OCI-LY7 (cell line): ENCODE measurements around the gene KRTAP5-2. TPM values are rescaled to one million over a fixed set of nuclear protein-coding genes. Genes with fewer than 3 reads are reported as not detected.
"Not testable (repeated sequence)": the region's sequence is repeated elsewhere in the genome, so short reads cannot be mapped to it uniquely, and the experiment has no call there.

Source experiments
- BruUV-seq: library from RNA; stranded (reverse); fragments of 400-500 nt; replicated peaks from 2 replicates; lab custom pipeline; 2021; lab: Mats Ljungman, UMichigan
- CTCF ChIA-PET: fragments of 300-600 bp; sonication (Branson Sonifier 250); formaldehyde crosslinking; loops from one replicate; lab custom pipeline; 2022; ENCODE audit warnings: antibody characterized with exemption; ENCODE audit not compliant: unreplicated experiment; lab: Charles Lee
- POLR2A ChIA-PET: fragments of 300-600 bp; sonication (Branson Sonifier 250); formaldehyde crosslinking; loops from one replicate; lab custom pipeline; 2022; ENCODE audit warnings: antibody characterized with exemption; lab: Charles Lee
- DNase-seq: peaks from one replicate; pipeline ENCODE4 v3.0.0-alpha.2; 2015; ENCODE audit warnings: low spot score
- H2AFZ ChIP-seq: fragments of 200-600 bp; sonication (generic), shearing (Covaris generic); 2 replicates; pipeline ENCODE4 v1.6.1; 2014; ENCODE audit warnings: mild to moderate bottlenecking, antibody characterized with exemption, low read length, moderate library complexity
- H3K27ac ChIP-seq: fragments of 200-600 bp; sonication (generic); 2 replicates; pipeline ENCODE4 v1.5.1; 2014; ENCODE audit warnings: mixed run types, low read depth, mild to moderate bottlenecking, moderate library complexity, low read length, inconsistent platforms; ENCODE audit not compliant: poor library complexity, severe bottlenecking
- H3K36me3 ChIP-seq: fragments of 200-600 bp; sonication (generic); 2 replicates; pipeline ENCODE4 v1.6.1; 2014; ENCODE audit warnings: mild to moderate bottlenecking, antibody characterized with exemption, low read length, moderate library complexity, mixed read lengths; ENCODE audit not compliant: insufficient read depth
- H3K4me1 ChIP-seq: fragments of 200-600 bp; sonication (generic); 2 replicates; pipeline ENCODE4 v1.5.1; 2014; ENCODE audit warnings: mild to moderate bottlenecking, low read length; ENCODE audit not compliant: insufficient read depth, poor library complexity, severe bottlenecking
- H3K4me2 ChIP-seq: fragments of 200-600 bp; sonication (generic); 2 replicates; pipeline ENCODE4 v1.6.1; 2014; ENCODE audit warnings: mild to moderate bottlenecking, low read length
- H3K4me3 ChIP-seq: fragments of 200-600 bp; sonication (generic); 2 replicates; pipeline ENCODE4 v1.5.1; 2014; ENCODE audit warnings: mild to moderate bottlenecking, low read depth, low read length; ENCODE audit not compliant: poor library complexity, severe bottlenecking
- H3K79me2 ChIP-seq: fragments of 200-600 bp; sonication (generic); 2 replicates; pipeline ENCODE4 v1.6.1; 2016; ENCODE audit warnings: low read depth, mild to moderate bottlenecking, low read length, moderate library complexity, mixed read lengths; ENCODE audit not compliant: insufficient read depth
- H3K9me2 ChIP-seq: fragments of 200-600 bp; sonication (generic); 2 replicates; pipeline ENCODE4 v1.6.1; 2016; ENCODE audit warnings: mild to moderate bottlenecking, low read length, mixed read lengths; ENCODE audit not compliant: insufficient read depth
- H3K9me3 ChIP-seq: fragments of 200-600 bp; sonication (generic); 2 replicates; pipeline ENCODE4 v1.6.1; 2014; ENCODE audit warnings: mild to moderate bottlenecking, mixed run types, low read length, mixed read lengths
- H4K20me1 ChIP-seq: fragments of 200-600 bp; sonication (generic); 2 replicates; pipeline ENCODE4 v1.6.1; 2014; ENCODE audit warnings: mild to moderate bottlenecking, antibody characterized with exemption, low read length, moderate library complexity, mixed read lengths; ENCODE audit not compliant: insufficient read depth
- EZH2phosphoT487 ChIP-seq: fragments of 200-600 bp; sonication (generic); IDR thresholded peaks from 2 replicates; pipeline ENCODE4 v1.6.1; 2018; ENCODE audit warnings: low read depth, borderline replicate concordance, mild to moderate bottlenecking, mixed run types, antibody characterized with exemption, low read length, moderate library complexity, mixed read lengths
- intact Hi-C: fragments of 100-400 bp; cut with micrococcal nuclease; formaldehyde crosslinking; loops from one replicate; pipeline ENCODE4 v1.10.0; 2022; ENCODE audit not compliant: unreplicated experiment
- total RNA-seq, 2 experiments: library from RNA; depleted of rRNA in 1 of 2; stranded (reverse); fragments of >200 nt in 1 of 2; shearing (Covaris generic) in 1 of 2; gene quantifications; 2 replicates each; pipeline ENCODE4 v1.2.3, GENCODE V29; 2014 to 2022
- TF ChIP-seq, protein P1 (sequence below): fragments of 200-600 bp; sonication (generic); conservative IDR thresholded peaks from 2 replicates; pipeline ENCODE4 v1.5.1; 2014; ENCODE audit warnings: mild to moderate bottlenecking, antibody characterized with exemption, low read length, moderate library complexity, mixed read lengths

KRTAP5-2 gene
- total RNA-seq, 2 experiments from 2014 or later: not detected

DNA sequence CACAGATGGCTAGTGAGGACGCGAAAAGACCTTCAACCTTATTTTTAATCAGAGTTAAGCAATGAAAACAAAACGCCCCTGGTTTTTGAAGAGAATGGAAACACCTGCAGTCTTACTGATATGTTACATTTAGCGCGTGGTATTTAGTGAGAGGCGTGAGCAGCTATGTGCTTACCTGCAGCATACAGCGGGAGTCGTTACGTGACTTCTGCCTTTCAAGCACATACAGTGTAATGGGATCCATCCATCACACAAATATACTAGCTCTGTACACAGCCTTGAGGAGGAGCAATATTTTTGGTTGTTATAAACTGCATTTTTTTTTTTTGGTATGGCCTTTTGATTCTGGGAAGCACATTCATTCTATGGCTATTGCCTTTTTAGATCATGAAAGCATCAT lies 5.5 kb downstream of the KRTAP5-2 start:
- TF ChIP-seq EZH2phosphoT487: no peak
- TF ChIP-seq, protein P1, sequence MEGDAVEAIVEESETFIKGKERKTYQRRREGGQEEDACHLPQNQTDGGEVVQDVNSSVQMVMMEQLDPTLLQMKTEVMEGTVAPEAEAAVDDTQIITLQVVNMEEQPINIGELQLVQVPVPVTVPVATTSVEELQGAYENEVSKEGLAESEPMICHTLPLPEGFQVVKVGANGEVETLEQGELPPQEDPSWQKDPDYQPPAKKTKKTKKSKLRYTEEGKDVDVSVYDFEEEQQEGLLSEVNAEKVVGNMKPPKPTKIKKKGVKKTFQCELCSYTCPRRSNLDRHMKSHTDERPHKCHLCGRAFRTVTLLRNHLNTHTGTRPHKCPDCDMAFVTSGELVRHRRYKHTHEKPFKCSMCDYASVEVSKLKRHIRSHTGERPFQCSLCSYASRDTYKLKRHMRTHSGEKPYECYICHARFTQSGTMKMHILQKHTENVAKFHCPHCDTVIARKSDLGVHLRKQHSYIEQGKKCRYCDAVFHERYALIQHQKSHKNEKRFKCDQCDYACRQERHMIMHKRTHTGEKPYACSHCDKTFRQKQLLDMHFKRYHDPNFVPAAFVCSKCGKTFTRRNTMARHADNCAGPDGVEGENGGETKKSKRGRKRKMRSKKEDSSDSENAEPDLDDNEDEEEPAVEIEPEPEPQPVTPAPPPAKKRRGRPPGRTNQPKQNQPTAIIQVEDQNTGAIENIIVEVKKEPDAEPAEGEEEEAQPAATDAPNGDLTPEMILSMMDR: no peak
- no peaks in the 10 kb centered on the region for H3K9me3 ChIP-seq
- no peaks in the 10 kb centered on the region for H4K20me1 ChIP-seq
- H3K27ac ChIP-seq: no peak overlapping the region
- no peak for DNase-seq
- intact Hi-C loops: no loop called here
- H3K4me2 ChIP-seq: no peak overlapping the region
- CTCF ChIA-PET: interaction anchor here (0.5 kb wide), 1 partner anchor 60 kb away, joined by 3 read pairs; no protein-coding TSS in a partner anchor
- BruUV-seq: no TSS peak
- H3K4me3 ChIP-seq: no peak overlapping the region
- H3K9me2 ChIP-seq: no peaks in the 10 kb centered on the region
- no peak overlapping the region for H2AFZ ChIP-seq
- POLR2A ChIA-PET: no interaction called here
- H3K36me3 ChIP-seq: no peaks in the 10 kb centered on the region
- no peaks in the 10 kb centered on the region for H3K4me1 ChIP-seq
- H3K79me2 ChIP-seq: no peaks in the 10 kb centered on the region

DNA sequence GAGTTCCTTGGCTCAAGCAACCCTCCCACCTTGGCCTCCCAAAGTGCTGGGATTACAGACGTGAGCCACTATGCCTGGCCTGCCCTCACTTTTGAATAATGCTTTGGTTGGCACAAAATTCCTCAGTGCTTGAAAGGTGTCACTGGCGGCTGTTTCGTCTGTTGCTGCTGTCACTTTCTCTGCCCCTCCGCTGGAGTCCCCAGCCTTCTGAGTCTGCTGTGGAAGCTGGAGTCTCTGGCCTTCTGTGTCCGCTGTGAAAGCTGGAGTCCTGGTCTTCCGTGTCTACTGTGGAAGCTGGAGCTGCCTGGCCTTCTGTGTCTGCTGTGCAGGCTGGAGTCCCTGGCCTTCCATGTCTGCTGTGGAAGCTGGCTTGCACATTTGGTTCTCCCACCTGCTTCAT lies 8.1 kb downstream of the KRTAP5-2 start:
- BruUV-seq: no TSS peak

DNA sequence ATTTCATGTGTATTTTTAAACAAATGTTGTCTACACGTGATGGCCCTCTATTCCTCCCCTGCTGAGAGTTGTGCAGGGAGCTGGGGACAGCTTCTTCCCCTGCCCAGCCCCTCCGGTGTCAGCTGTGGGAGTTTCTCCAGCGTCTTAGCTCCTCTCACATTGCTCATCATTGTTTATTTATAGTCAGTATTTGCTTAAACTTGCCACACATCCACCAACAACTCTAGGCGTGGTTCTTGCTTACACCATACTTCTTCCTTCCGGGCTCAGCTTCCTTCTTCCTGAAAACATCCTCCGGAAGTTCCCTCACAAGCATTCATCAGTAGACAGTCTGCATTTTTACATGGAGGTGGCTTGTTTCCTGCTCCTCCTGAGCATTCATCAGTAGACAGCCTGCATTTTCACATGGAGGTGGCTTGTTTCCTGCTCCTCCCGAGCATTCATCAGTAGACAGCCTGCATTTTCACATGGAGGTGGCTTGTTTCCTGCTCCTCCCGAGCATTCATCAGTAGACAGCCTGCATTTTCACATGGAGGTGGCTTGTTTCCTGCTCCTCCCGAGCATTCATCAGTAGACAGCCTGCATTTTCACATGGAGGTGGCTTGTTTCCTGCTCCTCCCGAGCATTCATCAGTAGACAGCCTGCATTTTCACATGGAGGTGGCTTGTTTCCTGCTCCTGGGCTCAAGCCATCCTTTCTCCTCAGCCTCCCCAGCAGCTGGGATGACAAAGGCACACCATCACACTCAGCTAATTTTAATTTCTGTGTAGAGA lies 8.7 kb downstream of the KRTAP5-2 start:
- POLR2A ChIA-PET, intact Hi-C loops: not testable (repeated sequence)

More for the DNA sequence above, 8.1 kb downstream of the KRTAP5-2 start:
- Histone ChIP-seq H3K27ac (no peak overlapping the region), H3K36me3 (no peaks in the 10 kb centered on the region), H3K4me1 (no peaks in the 10 kb centered on the region), H3K9me2 (no peaks in the 10 kb centered on the region), H2AFZ (no peak overlapping the region), H4K20me1 (no peaks in the 10 kb centered on the region), H3K4me3 (no peak overlapping the region), H3K4me2 (no peak overlapping the region), H3K9me3 (no peaks in the 10 kb centered on the region), H3K79me2 (no peaks in the 10 kb centered on the region)
- intact Hi-C loops: no loop called here
- POLR2A ChIA-PET: no interaction called here
- TF ChIP-seq EZH2phosphoT487: no peak
- TF ChIP-seq, protein P1: no peak
- no peak for DNase-seq
- CTCF ChIA-PET: no interaction called here

More for the DNA sequence above, 8.7 kb downstream of the KRTAP5-2 start:
- BruUV-seq, H2AFZ ChIP-seq, H3K4me2 ChIP-seq, H3K9me2 ChIP-seq, DNase-seq, H3K9me3 ChIP-seq, H3K4me3 ChIP-seq, H4K20me1 ChIP-seq, H3K27ac ChIP-seq, CTCF ChIA-PET, H3K79me2 ChIP-seq, H3K36me3 ChIP-seq, H3K4me1 ChIP-seq: not testable (repeated sequence)
